ENCODE results near the gene NPBWR2.
A peak's percentile ranks its signal among the peaks of the same experiment; 100 is the strongest.

NPBWR2 gene

GRCh38 chr20:64080013-64080812 lies 27.2 kb downstream of the NPBWR2 start, which contains the start of gene OPRL1:
Gene OPRL1, plus strand, starts transcription at chr20:64080082. Its CDS starts 12,639 bp downstream, at chr20:64092721.
- H3K36me3 ChIP-seq (ENCODE audit: control insufficient read depth, insufficient read depth, low read length) = no peaks in the 10 kb centered on the region
- H3K23ac ChIP-seq (ENCODE audit: low read length) = peak within 1 kb of the TSS; percentile 80
- H2BK5ac ChIP-seq (ENCODE audit: low read length) = no peak within 1 kb of the TSS
- DNase-seq = no peak
- no peak within 1 kb of the TSS for H2BK15ac ChIP-seq (replicated peaks; ENCODE audit: low read depth)
- peak within 1 kb of the TSS; percentile 7 for H3K27ac ChIP-seq (ENCODE audit: low read depth, low read length)
- no peaks in the 10 kb centered on the region for H3K79me1 ChIP-seq (ENCODE audit: low read length)
- peak within 1 kb of the TSS; percentile 75 for H3K4me3 ChIP-seq (ENCODE audit: low read length)
- H3K4me1 ChIP-seq (ENCODE audit: control insufficient read depth, low read depth, low read length) = no peaks in the 10 kb centered on the region
- H4K5ac ChIP-seq (ENCODE audit: low read length) = no peak within 1 kb of the TSS
- WGBS (ENCODE audit: extremely low coverage, insufficient coverage, low lambda C conversion rate) = no CpG with 5 or more reads among the region's 62 CpGs
- no peaks in the 10 kb centered on the region for H3K79me2 ChIP-seq (ENCODE audit: control insufficient read depth, insufficient read depth, low read length)
- H3K4ac ChIP-seq (ENCODE audit: low read depth, low read length) = peak within 1 kb of the TSS; percentile 82
- peaks cover 16% of the 10 kb centered on the region for H3K27me3 ChIP-seq (ENCODE audit: insufficient read depth, low read length, poor library complexity)
- H2BK120ac ChIP-seq (ENCODE audit: low read depth, low read length) = no peak within 1 kb of the TSS
- H3K9ac ChIP-seq (ENCODE audit: low read length) = peak within 1 kb of the TSS; percentile 93
- H3K18ac ChIP-seq (ENCODE audit: low read length) = peak within 1 kb of the TSS; percentile 69
- H3K4me2 ChIP-seq (ENCODE audit: low read length) = peak within 1 kb of the TSS; percentile 97
- H3K56ac ChIP-seq (ENCODE audit: low read length) = peak within 1 kb of the TSS; percentile 98
- H4K8ac ChIP-seq (ENCODE audit: low read depth, low read length) = peak within 1 kb of the TSS; percentile 97
- H2AK5ac ChIP-seq (ENCODE audit: low read length) = no peak within 1 kb of the TSS

- H4K5ac ChIP-seq (ENCODE audit: low read length) = no peak within 1 kb of the TSS
- peak within 1 kb of the TSS; percentile 7 for H3K27ac ChIP-seq (ENCODE audit: low read depth, low read length)
- peak within 1 kb of the TSS; percentile 69 for H3K18ac ChIP-seq (ENCODE audit: low read length)
- no peak within 1 kb of the TSS for H2BK120ac ChIP-seq (ENCODE audit: low read depth, low read length)
- H3K4me3 ChIP-seq (ENCODE audit: low read length) = peak within 1 kb of the TSS; percentile 75
- H3K4me2 ChIP-seq (ENCODE audit: low read length) = peak within 1 kb of the TSS; percentile 97
- H3K9ac ChIP-seq (ENCODE audit: low read length) = peak within 1 kb of the TSS; percentile 93
- H3K36me3 ChIP-seq (ENCODE audit: control insufficient read depth, insufficient read depth, low read length) = no peaks in the 10 kb centered on the region
- no peak within 1 kb of the TSS for H2AK5ac ChIP-seq (ENCODE audit: low read length)
- H3K79me1 ChIP-seq (ENCODE audit: low read length) = no peaks in the 10 kb centered on the region
- H3K4me1 ChIP-seq (ENCODE audit: control insufficient read depth, low read depth, low read length) = no peaks in the 10 kb centered on the region
- peak within 1 kb of the TSS; percentile 98 for H3K56ac ChIP-seq (ENCODE audit: low read length)
- peaks cover 8% of the 10 kb centered on the region for H3K27me3 ChIP-seq (ENCODE audit: insufficient read depth, low read length, poor library complexity)
- H4K8ac ChIP-seq (ENCODE audit: low read depth, low read length) = peak within 1 kb of the TSS; percentile 97
- H3K23ac ChIP-seq (ENCODE audit: low read length) = peak within 1 kb of the TSS; percentile 80
- no peaks in the 10 kb centered on the region for H3K79me2 ChIP-seq (ENCODE audit: control insufficient read depth, insufficient read depth, low read length)
- DNase-seq = peak; percentile 77
- H2BK5ac ChIP-seq (ENCODE audit: low read length) = no peak within 1 kb of the TSS
- no peak within 1 kb of the TSS for H2BK15ac ChIP-seq (replicated peaks; ENCODE audit: low read depth)
- no CpG with 5 or more reads among the region's 73 CpGs for WGBS (ENCODE audit: extremely low coverage, insufficient coverage, low lambda C conversion rate)
- peak within 1 kb of the TSS; percentile 82 for H3K4ac ChIP-seq (ENCODE audit: low read depth, low read length)
Measured at GRCh38 chr20:64079273-64080012, 27.9 kb downstream of the NPBWR2 start, which contains the start of gene RGS19. Gene RGS19, minus strand, starts transcription at chr20:64079518. Its CDS starts 2,632 bp downstream, at chr20:64076886.

- Histone ChIP-seq H3K27ac (ENCODE audit: low read depth, low read length) (no peak overlapping the region), H3K23ac (ENCODE audit: low read length) (no peak overlapping the region), H4K5ac (ENCODE audit: low read length) (no peak overlapping the region), H3K27me3 (ENCODE audit: insufficient read depth, low read length, poor library complexity) (peaks cover 2% of the 10 kb centered on the region), H3K9ac (ENCODE audit: low read length) (peak overlapping the region; percentile 82), H3K4ac (ENCODE audit: low read depth, low read length) (no peak overlapping the region), H3K79me1 (ENCODE audit: low read length) (no peaks in the 10 kb centered on the region), H2BK120ac (ENCODE audit: low read depth, low read length) (no peak overlapping the region), H4K8ac (ENCODE audit: low read depth, low read length) (no peak overlapping the region), H2BK15ac (replicated peaks; ENCODE audit: low read depth) (no peak overlapping the region), H2AK5ac (ENCODE audit: low read length) (no peak overlapping the region), H3K56ac (ENCODE audit: low read length) (peak overlapping the region; percentile 92), H2BK5ac (ENCODE audit: low read length) (no peak overlapping the region), H3K4me2 (ENCODE audit: low read length) (peak overlapping the region; percentile 58), H3K4me1 (ENCODE audit: control insufficient read depth, low read depth, low read length) (no peaks in the 10 kb centered on the region), H3K18ac (ENCODE audit: low read length) (peak overlapping the region; percentile 69), H3K79me2 (ENCODE audit: control insufficient read depth, insufficient read depth, low read length) (no peaks in the 10 kb centered on the region), H3K36me3 (ENCODE audit: control insufficient read depth, insufficient read depth, low read length) (no peaks in the 10 kb centered on the region), H3K4me3 (ENCODE audit: low read length) (peak overlapping the region; percentile 64)
- DNase-seq = no peak
- no CpG with 5 or more reads among the region's 4 CpGs for WGBS (ENCODE audit: extremely low coverage, insufficient coverage, low lambda C conversion rate)
Measured at GRCh38 chr20:64078934-64079272, 28.5 kb downstream of the NPBWR2 start.

- Histone ChIP-seq H4K5ac (ENCODE audit: low read length) (no peak overlapping the region), H3K27me3 (ENCODE audit: insufficient read depth, low read length, poor library complexity) (no peaks in the 10 kb centered on the region), H3K79me1 (ENCODE audit: low read length) (no peaks in the 10 kb centered on the region), H3K36me3 (ENCODE audit: control insufficient read depth, insufficient read depth, low read length) (no peaks in the 10 kb centered on the region), H3K4ac (ENCODE audit: low read depth, low read length) (no peak overlapping the region), H3K9ac (ENCODE audit: low read length) (peak overlapping the region; percentile 15), H2BK15ac (replicated peaks; ENCODE audit: low read depth) (no peak overlapping the region), H3K4me2 (ENCODE audit: low read length) (no peak overlapping the region), H3K18ac (ENCODE audit: low read length) (no peak overlapping the region), H3K4me1 (ENCODE audit: control insufficient read depth, low read depth, low read length) (no peaks in the 10 kb centered on the region), H3K4me3 (ENCODE audit: low read length) (no peak overlapping the region), H3K27ac (ENCODE audit: low read depth, low read length) (no peak overlapping the region), H2BK5ac (ENCODE audit: low read length) (no peak overlapping the region), H2BK120ac (ENCODE audit: low read depth, low read length) (no peak overlapping the region), H2AK5ac (ENCODE audit: low read length) (no peak overlapping the region), H3K56ac (ENCODE audit: low read length) (peak overlapping the region; percentile 38), H3K23ac (ENCODE audit: low read length) (no peak overlapping the region), H4K8ac (ENCODE audit: low read depth, low read length) (no peak overlapping the region), H3K79me2 (ENCODE audit: control insufficient read depth, insufficient read depth, low read length) (no peaks in the 10 kb centered on the region)
- no CpG with 5 or more reads among the region's 15 CpGs for WGBS (ENCODE audit: extremely low coverage, insufficient coverage, low lambda C conversion rate)
- no peak for DNase-seq
Measured at GRCh38 chr20:64077876-64078551, 29.4 kb downstream of the NPBWR2 start.

GRCh38 chr20:64077541-64077875 lies 29.9 kb downstream of the NPBWR2 start:
- Histone ChIP-seq H3K4ac (ENCODE audit: low read depth, low read length) (no peak overlapping the region), H2BK5ac (ENCODE audit: low read length) (no peak overlapping the region), H2BK15ac (replicated peaks; ENCODE audit: low read depth) (no peak overlapping the region), H3K4me3 (ENCODE audit: low read length) (no peak overlapping the region), H4K5ac (ENCODE audit: low read length) (no peak overlapping the region), H2BK120ac (ENCODE audit: low read depth, low read length) (no peak overlapping the region), H3K23ac (ENCODE audit: low read length) (no peak overlapping the region), H3K79me2 (ENCODE audit: control insufficient read depth, insufficient read depth, low read length) (no peaks in the 10 kb centered on the region), H2AK5ac (ENCODE audit: low read length) (no peak overlapping the region), H3K18ac (ENCODE audit: low read length) (no peak overlapping the region), H3K4me1 (ENCODE audit: control insufficient read depth, low read depth, low read length) (no peaks in the 10 kb centered on the region), H3K79me1 (ENCODE audit: low read length) (no peaks in the 10 kb centered on the region), H3K9ac (ENCODE audit: low read length) (no peak overlapping the region), H3K27ac (ENCODE audit: low read depth, low read length) (no peak overlapping the region), H3K56ac (ENCODE audit: low read length) (no peak overlapping the region), H3K4me2 (ENCODE audit: low read length) (no peak overlapping the region), H3K27me3 (ENCODE audit: insufficient read depth, low read length, poor library complexity) (no peaks in the 10 kb centered on the region), H3K36me3 (ENCODE audit: control insufficient read depth, insufficient read depth, low read length) (no peaks in the 10 kb centered on the region), H4K8ac (ENCODE audit: low read depth, low read length) (no peak overlapping the region)
- WGBS (ENCODE audit: extremely low coverage, insufficient coverage, low lambda C conversion rate) = no CpG with 5 or more reads among the region's 7 CpGs
- DNase-seq = no peak
